Measurements from ENCODE around the gene CSKMT. TPM values are rescaled to one million over a fixed set of nuclear protein-coding genes. Genes with fewer than 3 reads are reported as not detected.
A peak's percentile ranks its signal among the peaks of the same experiment; 100 is the strongest.
"Not testable (repeated sequence)": the region's sequence is repeated elsewhere in the genome, so short reads cannot be mapped to it uniquely, and the experiment has no call there.

The CSKMT gene
- polyA plus RNA-seq, 3 donors, result 5.1 to 6.6 (median 6.0) TPM

GRCh38 chr11:62680825-62681240 is 15.7 kb downstream of the CSKMT start:
- peak; percentile 41 for DNase-seq

- no peak for DNase-seq
Observed at GRCh38 chr11:62682518-62682917, 17.4 kb downstream of the CSKMT start.

- no peak for DNase-seq
Observed at GRCh38 chr11:62687508-62688396, 22.6 kb downstream of the CSKMT start.

- no peak for DNase-seq
Observed at GRCh38 chr11:62688491-62688890, 23.4 kb downstream of the CSKMT start.

- DNase-seq, result no peak
Observed at GRCh38 chr11:62689421-62690183, 24.5 kb downstream of the CSKMT start, which contains the start of gene LRRN4CL. TSS of gene LRRN4CL (minus strand) at chr11:62689530. CDS start at chr11:62688508, 1,022 bp downstream.

- DNase-seq, result not testable (repeated sequence)
Observed at GRCh38 chr11:62693624-62694023, 28.5 kb downstream of the CSKMT start.

- peak; percentile 81 for DNase-seq
Observed at GRCh38 chr11:62694455-62695167, 29.5 kb downstream of the CSKMT start.

- DNase-seq, result no peak
Observed at GRCh38 chr11:62702246-62702645, 37.1 kb downstream of the CSKMT start.

GRCh38 chr11:62703921-62704320 is 38.8 kb downstream of the CSKMT start:
- not testable (repeated sequence) for DNase-seq

GRCh38 chr11:62705413-62705812 is 40.3 kb downstream of the CSKMT start:
- DNase-seq, result no peak

GRCh38 chr11:62705880-62706849 is 41.1 kb downstream of the CSKMT start:
- peak; percentile 94 for DNase-seq

- no peak for DNase-seq
Observed at GRCh38 chr11:62706850-62707247, 41.7 kb downstream of the CSKMT start.

GRCh38 chr11:62707277-62707861 is 42.3 kb downstream of the CSKMT start, which contains the start of the genes BSCL2 and GNG3:
TSS of gene BSCL2 (minus strand) at chr11:62707424. CDS start at chr11:62707195, 229 bp downstream.
TSS of gene GNG3 (plus strand) at chr11:62707676. CDS start at chr11:62708296, 620 bp downstream.
- peak; percentile 84 for DNase-seq

GRCh38 chr11:62708392-62708791 is 43.3 kb downstream of the CSKMT start:
- no peak for DNase-seq

GRCh38 chr11:62708793-62709192 is 43.7 kb downstream of the CSKMT start:
- DNase-seq, result no peak

GRCh38 chr11:62709247-62710000 is 44.3 kb downstream of the CSKMT start:
- DNase-seq, result peak; percentile 99

GRCh38 chr11:62710001-62710345 is 44.9 kb downstream of the CSKMT start:
- no peak for DNase-seq

GRCh38 chr11:62712276-62712812 is 47.2 kb downstream of the CSKMT start:
- no peak for DNase-seq

GRCh38 chr11:62712861-62713260 is 47.7 kb downstream of the CSKMT start:
- no peak for DNase-seq
